Measurements from ENCODE around the gene ATG5.
A peak's percentile ranks its signal among the peaks of the same experiment; 100 is the strongest.

The ATG5 gene

DNA sequence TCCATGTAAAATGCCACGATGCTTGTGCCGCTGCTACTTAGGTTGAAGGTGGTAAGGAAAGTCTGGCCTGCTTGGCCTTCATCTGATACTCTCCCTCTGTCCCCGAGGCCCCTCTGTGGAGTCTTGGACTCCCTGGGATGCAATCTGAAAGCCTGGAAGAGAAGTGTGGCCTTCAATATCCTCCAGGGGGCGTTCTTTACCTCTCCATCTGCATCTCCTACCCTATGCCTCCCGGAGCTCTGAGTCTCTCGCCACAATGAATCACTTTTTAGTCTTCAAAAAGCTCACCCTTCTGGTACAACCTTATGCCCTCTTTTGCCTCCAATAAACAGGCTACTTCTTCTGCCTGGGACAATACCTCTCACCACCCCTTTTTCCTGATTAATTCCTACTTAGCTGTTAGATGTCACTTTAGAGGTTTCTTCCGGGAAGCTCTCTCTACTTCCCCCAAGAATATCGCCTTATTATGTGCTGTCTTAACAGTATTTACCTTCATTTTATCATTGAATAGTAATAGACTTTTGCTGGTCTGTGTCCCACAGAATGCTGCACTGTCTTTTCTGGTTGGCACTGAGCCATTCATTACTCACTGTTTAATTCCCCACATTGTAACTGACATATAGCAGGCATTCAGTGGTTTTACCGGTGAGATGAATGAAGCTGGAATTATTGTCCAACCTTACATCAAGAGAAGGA is 13.9 kb upstream of the ATG5 start:
- no peak for TF ChIP-seq EZH2phosphoT487 (IDR thresholded peaks at IDR 0.05; ENCODE audit: low read depth)
- TF ChIP-seq, protein P1, sequence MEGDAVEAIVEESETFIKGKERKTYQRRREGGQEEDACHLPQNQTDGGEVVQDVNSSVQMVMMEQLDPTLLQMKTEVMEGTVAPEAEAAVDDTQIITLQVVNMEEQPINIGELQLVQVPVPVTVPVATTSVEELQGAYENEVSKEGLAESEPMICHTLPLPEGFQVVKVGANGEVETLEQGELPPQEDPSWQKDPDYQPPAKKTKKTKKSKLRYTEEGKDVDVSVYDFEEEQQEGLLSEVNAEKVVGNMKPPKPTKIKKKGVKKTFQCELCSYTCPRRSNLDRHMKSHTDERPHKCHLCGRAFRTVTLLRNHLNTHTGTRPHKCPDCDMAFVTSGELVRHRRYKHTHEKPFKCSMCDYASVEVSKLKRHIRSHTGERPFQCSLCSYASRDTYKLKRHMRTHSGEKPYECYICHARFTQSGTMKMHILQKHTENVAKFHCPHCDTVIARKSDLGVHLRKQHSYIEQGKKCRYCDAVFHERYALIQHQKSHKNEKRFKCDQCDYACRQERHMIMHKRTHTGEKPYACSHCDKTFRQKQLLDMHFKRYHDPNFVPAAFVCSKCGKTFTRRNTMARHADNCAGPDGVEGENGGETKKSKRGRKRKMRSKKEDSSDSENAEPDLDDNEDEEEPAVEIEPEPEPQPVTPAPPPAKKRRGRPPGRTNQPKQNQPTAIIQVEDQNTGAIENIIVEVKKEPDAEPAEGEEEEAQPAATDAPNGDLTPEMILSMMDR (IDR thresholded peaks at IDR 0.05; ENCODE audit: low read depth, low read length): peak; percentile 69
- Histone ChIP-seq H3K79me2 (ENCODE audit: low read length) (no peaks in the 10 kb centered on the region), H3K4me1 (ENCODE audit: low read length) (peaks cover 3% of the 10 kb centered on the region; the same call in 1 of the 2 replicates), H3K36me3 (replicated peaks; ENCODE audit: low read depth, low read length) (no peaks in the 10 kb centered on the region), H3K9me3 (ENCODE audit: insufficient read depth, low read length) (no peaks in the 10 kb centered on the region), H3K4me3 (ENCODE audit: low read length) (peak overlapping the region; percentile 78), H2AFZ (ENCODE audit: low read depth, low read length) (peak overlapping the region; percentile 99), H3K4me2 (ENCODE audit: low read length) (peak overlapping the region; percentile 92), H3K27me3 (ENCODE audit: low read depth, low read length) (0 out of 2 replicates have a peak, but pooled peaks cover 2% of the 10 kb centered on the region), H4K20me1 (ENCODE audit: insufficient read depth, low read length) (no peaks in the 10 kb centered on the region), H3K9ac (ENCODE audit: low read length) (peak overlapping the region; percentile 55), H3K27ac (ENCODE audit: low read length) (no peak overlapping the region)

DNA sequence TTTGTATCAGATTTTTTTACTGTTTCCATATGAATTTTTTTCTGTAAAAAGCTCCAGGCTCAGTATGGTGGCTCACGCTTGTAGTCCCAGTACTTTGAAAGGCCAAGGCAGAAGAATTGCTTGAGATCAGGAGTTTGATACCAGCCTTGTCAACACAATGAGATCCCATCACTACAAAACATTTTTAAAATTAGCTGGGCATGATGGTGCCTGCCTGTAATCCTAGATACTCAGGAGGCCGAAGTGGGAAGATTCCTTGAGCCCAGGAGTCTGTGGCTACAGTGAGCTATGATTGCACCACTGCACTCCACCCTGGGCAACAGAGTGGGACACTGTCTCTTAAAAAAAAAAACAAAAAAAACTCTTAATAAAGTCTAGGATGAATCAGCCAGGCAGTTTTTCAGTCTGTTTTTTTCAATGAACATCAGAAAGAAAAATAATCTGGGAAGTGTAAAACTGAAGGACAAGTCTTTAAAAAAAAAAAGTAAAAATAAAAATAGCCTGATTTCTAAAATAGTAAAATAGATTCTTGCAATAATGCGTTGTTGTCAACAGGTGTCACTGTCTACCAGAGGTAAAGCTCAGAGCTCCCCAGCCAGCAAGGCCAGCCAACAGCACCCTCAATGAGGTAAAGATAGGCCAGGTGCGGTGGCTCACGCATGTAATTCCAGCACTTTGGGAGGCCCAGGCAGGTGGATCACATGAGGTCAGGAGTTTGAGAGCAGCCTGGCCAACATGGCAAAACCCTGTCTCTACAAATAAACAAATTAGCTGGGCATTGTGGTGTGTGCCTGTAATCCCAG is 9.3 kb upstream of the ATG5 start:
- H3K9me3 ChIP-seq (ENCODE audit: insufficient read depth, low read length): no peaks in the 10 kb centered on the region
- no peak overlapping the region for H3K4me2 ChIP-seq (ENCODE audit: low read length)
- H3K79me2 ChIP-seq (ENCODE audit: low read length): no peaks in the 10 kb centered on the region
- 0 out of 2 replicates have a peak overlapping the region, but pooled peaks have one; percentile 46 for H2AFZ ChIP-seq (ENCODE audit: low read depth, low read length)
- H3K27me3 ChIP-seq (ENCODE audit: low read depth, low read length): 0 out of 2 replicates have a peak, but pooled peaks cover 2% of the 10 kb centered on the region
- H3K36me3 ChIP-seq (replicated peaks; ENCODE audit: low read depth, low read length): no peaks in the 10 kb centered on the region
- no peaks in the 10 kb centered on the region for H4K20me1 ChIP-seq (ENCODE audit: insufficient read depth, low read length)
- no peak overlapping the region for H3K27ac ChIP-seq (ENCODE audit: low read length)
- no peak overlapping the region for H3K9ac ChIP-seq (ENCODE audit: low read length)
- TF ChIP-seq EZH2phosphoT487 (IDR thresholded peaks at IDR 0.05; ENCODE audit: low read depth): no peak
- TF ChIP-seq, protein P1 (IDR thresholded peaks at IDR 0.05; ENCODE audit: low read depth, low read length): peak; percentile 56
- H3K4me1 ChIP-seq (ENCODE audit: low read length): peaks cover 3% of the 10 kb centered on the region; the same call in 1 of the 2 replicates
- H3K4me3 ChIP-seq (ENCODE audit: low read length): no peak overlapping the region

DNA sequence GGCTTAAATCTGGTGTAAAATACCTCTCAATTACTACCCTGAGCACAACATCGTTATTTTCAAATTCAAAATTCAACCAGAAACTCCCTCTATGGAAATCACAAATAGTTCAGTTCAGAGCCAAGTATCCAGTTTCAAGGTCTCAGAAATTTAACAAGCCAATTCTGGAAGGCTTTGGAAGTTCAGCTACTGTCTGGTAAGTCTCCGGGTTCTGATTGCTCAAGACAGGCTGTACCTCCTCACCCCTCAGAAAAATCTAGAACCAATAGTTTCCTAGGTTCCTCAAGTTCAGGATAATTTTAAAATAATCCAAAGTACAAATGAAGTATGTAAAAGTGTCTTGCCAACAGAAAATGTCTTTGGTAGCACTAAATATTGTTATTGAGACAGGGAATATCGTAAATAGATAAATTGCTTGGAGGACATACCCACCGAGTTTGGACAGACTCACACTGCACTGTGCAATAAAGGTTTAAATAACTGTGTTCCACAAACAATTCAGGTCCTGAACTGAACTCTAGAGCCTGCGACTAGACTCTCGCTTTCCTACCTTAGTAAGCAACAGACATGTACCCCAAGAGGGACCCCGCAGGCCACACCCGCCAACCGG is 729 bp downstream of the ATG5 start:
- H4K20me1 ChIP-seq (ENCODE audit: insufficient read depth, low read length): peaks cover 8% of the 10 kb centered on the region; the same call in 1 of the 2 replicates
- no peaks in the 10 kb centered on the region for H3K9me3 ChIP-seq (ENCODE audit: insufficient read depth, low read length)
- peak overlapping the region; percentile 86 for H3K27ac ChIP-seq (ENCODE audit: low read length)
- no peaks in the 10 kb centered on the region for H3K36me3 ChIP-seq (replicated peaks; ENCODE audit: low read depth, low read length)
- no peak overlapping the region for H2AFZ ChIP-seq (ENCODE audit: low read depth, low read length)
- TF ChIP-seq, protein P1 (IDR thresholded peaks at IDR 0.05; ENCODE audit: low read depth, low read length): no peak
- no peak for TF ChIP-seq EZH2phosphoT487 (IDR thresholded peaks at IDR 0.05; ENCODE audit: low read depth)
- no peaks in the 10 kb centered on the region for H3K27me3 ChIP-seq (ENCODE audit: low read depth, low read length)
- peak overlapping the region; percentile 91 for H3K4me3 ChIP-seq (ENCODE audit: low read length)
- peaks cover 10% of the 10 kb centered on the region for H3K4me1 ChIP-seq (ENCODE audit: low read length)
- peak overlapping the region; percentile 86 for H3K9ac ChIP-seq (ENCODE audit: low read length)
- peaks cover 56% of the 10 kb centered on the region for H3K79me2 ChIP-seq (ENCODE audit: low read length)
- H3K4me2 ChIP-seq (ENCODE audit: low read length): peak overlapping the region; percentile 99

DNA sequence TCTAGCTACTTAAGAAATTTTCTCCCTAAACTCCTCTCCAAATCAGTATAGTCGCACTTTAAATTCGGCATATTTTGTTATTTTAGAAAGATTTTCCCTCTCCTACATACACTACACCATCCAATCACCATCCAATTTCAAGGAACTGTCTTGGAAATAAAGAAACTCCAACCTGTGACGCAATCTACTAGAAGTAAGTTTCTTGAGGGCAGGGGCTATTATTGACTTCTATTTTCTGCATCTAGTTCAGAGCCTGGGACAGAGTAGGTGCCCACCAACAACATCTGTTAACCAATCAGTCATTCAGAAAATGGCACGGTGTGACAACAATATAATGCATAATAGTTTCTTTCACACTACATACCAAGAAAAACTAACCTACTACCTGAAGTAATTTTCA is 3.6 kb downstream of the ATG5 start:
- no peaks in the 10 kb centered on the region for H3K9me3 ChIP-seq (ENCODE audit: insufficient read depth, low read length)
- H3K4me1 ChIP-seq (ENCODE audit: low read length): peaks cover 26% of the 10 kb centered on the region
- H3K9ac ChIP-seq (ENCODE audit: low read length): no peak overlapping the region
- H2AFZ ChIP-seq (ENCODE audit: low read depth, low read length): no peak overlapping the region
- H3K27me3 ChIP-seq (ENCODE audit: low read depth, low read length): no peaks in the 10 kb centered on the region
- no peak overlapping the region for H3K27ac ChIP-seq (ENCODE audit: low read length)
- peaks cover 10% of the 10 kb centered on the region; the same call in 1 of the 2 replicates for H4K20me1 ChIP-seq (ENCODE audit: insufficient read depth, low read length)
- no peaks in the 10 kb centered on the region for H3K36me3 ChIP-seq (replicated peaks; ENCODE audit: low read depth, low read length)
- no peak overlapping the region for H3K4me2 ChIP-seq (ENCODE audit: low read length)
- no peak overlapping the region for H3K4me3 ChIP-seq (ENCODE audit: low read length)
- TF ChIP-seq, protein P1 (IDR thresholded peaks at IDR 0.05; ENCODE audit: low read depth, low read length): no peak
- no peak for TF ChIP-seq EZH2phosphoT487 (IDR thresholded peaks at IDR 0.05; ENCODE audit: low read depth)
- H3K79me2 ChIP-seq (ENCODE audit: low read length): peaks cover 84% of the 10 kb centered on the region
